GM12878 (cell line): ENCODE measurements around the gene HENMT1. TPM values are rescaled to one million over a fixed set of nuclear protein-coding genes. Genes with fewer than 3 reads are reported as not detected.

ENCODE experiments used
- ASH2L ChIP-seq: fragments of 300-600, 200-600 bp; sonication (generic); IDR thresholded peaks from 2 replicates; pipeline ENCODE4 v1.6.1; 2017; ENCODE audit warnings: low read depth, mild to moderate bottlenecking, borderline replicate concordance
- BCLAF1 ChIP-seq: fragments of 450-650 bp; IDR thresholded peaks from 2 replicates; pipeline ENCODE4 v1.6.1; 2017; ENCODE audit warnings: antibody characterized with exemption, mild to moderate bottlenecking, moderate library complexity
- CEBPZ ChIP-seq: fragments of 150-350 bp; IDR thresholded peaks from 2 replicates; pipeline ENCODE4 v1.6.1; 2016; ENCODE audit warnings: low read depth, low read length
- CHD4 ChIP-seq: fragments of 200-600 bp; sonication (generic); IDR thresholded peaks from 2 replicates; pipeline ENCODE4 v1.6.1; 2016; ENCODE audit warnings: mild to moderate bottlenecking
- IKZF1 ChIP-seq: fragments of 450-650 bp; conservative IDR thresholded peaks from 2 replicates; pipeline ENCODE4 v1.6.1; 2017; ENCODE audit warnings: antibody characterized with exemption, mild to moderate bottlenecking
- MEF2B ChIP-seq: fragments of 450-650 bp; IDR thresholded peaks from 2 replicates; pipeline ENCODE4 v1.6.1; 2018; ENCODE audit warnings: mild to moderate bottlenecking, moderate library complexity; ENCODE audit not compliant: partially characterized antibody, poor library complexity, severe bottlenecking
- NKRF ChIP-seq: fragments of 450-650 bp; conservative IDR thresholded peaks from 2 replicates; pipeline ENCODE4 v1.6.1; 2017; ENCODE audit warnings: mild to moderate bottlenecking, moderate library complexity
- POLR2AphosphoS5 ChIP-seq: IDR thresholded peaks from 2 replicates; pipeline ENCODE4 v1.6.1; 2011; ENCODE audit warnings: mild to moderate bottlenecking, low read length, inconsistent platforms
- RB1 ChIP-seq: fragments of 450-650 bp; formaldehyde crosslinking; IDR thresholded peaks from 2 replicates; pipeline ENCODE4 v1.6.1; 2017; ENCODE audit warnings: mild to moderate bottlenecking, borderline replicate concordance
- RELB ChIP-seq: fragments of 450-650 bp; IDR thresholded peaks from 2 replicates; pipeline ENCODE4 v1.6.1; 2017; ENCODE audit warnings: low read depth, mild to moderate bottlenecking, moderate library complexity
- STAT1 ChIP-seq: fragments of 450-650 bp; conservative IDR thresholded peaks from 2 replicates; pipeline ENCODE4 v1.6.1; 2014; ENCODE audit warnings: antibody characterized with exemption, mild to moderate bottlenecking
- TAF1 ChIP-seq: IDR thresholded peaks from 2 replicates; pipeline ENCODE4 v1.6.1; 2011; ENCODE audit warnings: mild to moderate bottlenecking, low read depth, low read length, borderline replicate concordance
- YBX1 ChIP-seq: fragments of 450-650 bp; IDR thresholded peaks from 2 replicates; pipeline ENCODE4 v1.6.1; 2016; ENCODE audit warnings: antibody characterized with exemption
- ZBTB40 ChIP-seq: fragments of 450-650 bp; IDR thresholded peaks from 2 replicates; pipeline ENCODE4 v1.6.1; 2016; ENCODE audit warnings: mild to moderate bottlenecking, moderate library complexity, borderline replicate concordance
- ZNF217 ChIP-seq: fragments of 450-650 bp; IDR thresholded peaks from 2 replicates; pipeline ENCODE4 v1.6.1; 2017; ENCODE audit warnings: antibody characterized with exemption, mild to moderate bottlenecking
- polyA plus RNA-seq, 11 experiments: library from polyadenylated mRNA; depleted of rRNA in 4 of 11; unstranded in 6 of 11; stranded (reverse) in 5 of 11; fragments of >200 nt; fragmentation: Nextera tagmentation in 4 of 11; fragmentation: Illumina TruSeq in 1 of 11; extraction: Ambion mirVana in 4 of 11; extraction: Trizol in 1 of 11; gene quantifications; 1 replicate in 1 of 11; 2 replicates in 10 of 11; pipeline versions ENCODE4 v1.2.1 to v1.2.3, GENCODE V29; 2011 to 2016; ENCODE audit warnings: inconsistent platforms in 2 of 11, missing spikeins in 2 of 11, low read depth in 1 of 11
- total RNA-seq, 4 experiments: library from RNA; depleted of rRNA in 3 of 4; stranded (reverse); fragments of >200 nt in 3 of 4; fragmentation: Illumina TruSeq in 1 of 4; extraction: Trizol in 1 of 4; gene quantifications; 2 replicates each; pipeline versions ENCODE4 v1.2.1 to v1.2.3, GENCODE V29; 2013 to 2021

Gene HENMT1
- total and polyA plus RNA-seq, 10 of the 15 experiments (the other 5 are each of a cell fraction or from before 2014, with no cell fraction given): 4.4 to 15.6 (median 10.4) TPM

- peak; percentile 85 for TF ChIP-seq ZBTB40
- no peak for TF ChIP-seq CEBPZ
- TF ChIP-seq NKRF: peak; percentile 67
- peak; percentile 37 for TF ChIP-seq MEF2B
- TF ChIP-seq POLR2AphosphoS5: peak; percentile 99
- peak; percentile 69; the same call in 1 of the 2 replicates for TF ChIP-seq RELB
- no peak for TF ChIP-seq STAT1
- TF ChIP-seq ZNF217: no peak
- TF ChIP-seq BCLAF1: no peak
- peak; percentile 85 for TF ChIP-seq TAF1
- TF ChIP-seq YBX1: no peak
- no peak for TF ChIP-seq RB1
- no peak for TF ChIP-seq ASH2L
- TF ChIP-seq CHD4: no peak
- TF ChIP-seq IKZF1: peak; percentile 75
Measured at GRCh38 chr1:108691942-108692723, 31.2 kb upstream of the HENMT1 start, which contains the start of gene PRPF38B (continued).
